Measurements from ENCODE around the gene REX1BD. TPM values are rescaled to one million over a fixed set of nuclear protein-coding genes. Genes with fewer than 3 reads are reported as not detected.

REX1BD gene
- total RNA-seq, 1 experiment from 2014 or later: 39.9 TPM

GRCh38 chr19:18574691-18575291, 13.8 kb upstream of the REX1BD start:
- H3K36me3 Mint-ChIP-seq (ENCODE audit: insufficient read depth, unreplicated experiment): peaks cover 59% of the 10 kb centered on the region

GRCh38 chr19:18576383-18576782, 12.2 kb upstream of the REX1BD start:
- Mint-ChIP-seq H3K27ac (ENCODE audit: unreplicated experiment) (no peak overlapping the region), H3K4me3 (ENCODE audit: low read depth, unreplicated experiment) (no peak overlapping the region), H3K27me3 (ENCODE audit: unreplicated experiment) (no peaks in the 10 kb centered on the region), H3K9me3 (ENCODE audit: low read depth, unreplicated experiment) (no peaks in the 10 kb centered on the region), H3K4me1 (ENCODE audit: low read depth, unreplicated experiment) (peaks cover 10% of the 10 kb centered on the region), H3K36me3 (ENCODE audit: insufficient read depth, unreplicated experiment) (peaks cover 49% of the 10 kb centered on the region)
- no peak for DNase-seq
- CTCF ChIA-PET: interaction anchor here (0.7 kb wide), 1 partner anchor 92 kb away, joined by 3 read pairs; no protein-coding TSS in a partner anchor
- TF ChIP-seq, protein P1, sequence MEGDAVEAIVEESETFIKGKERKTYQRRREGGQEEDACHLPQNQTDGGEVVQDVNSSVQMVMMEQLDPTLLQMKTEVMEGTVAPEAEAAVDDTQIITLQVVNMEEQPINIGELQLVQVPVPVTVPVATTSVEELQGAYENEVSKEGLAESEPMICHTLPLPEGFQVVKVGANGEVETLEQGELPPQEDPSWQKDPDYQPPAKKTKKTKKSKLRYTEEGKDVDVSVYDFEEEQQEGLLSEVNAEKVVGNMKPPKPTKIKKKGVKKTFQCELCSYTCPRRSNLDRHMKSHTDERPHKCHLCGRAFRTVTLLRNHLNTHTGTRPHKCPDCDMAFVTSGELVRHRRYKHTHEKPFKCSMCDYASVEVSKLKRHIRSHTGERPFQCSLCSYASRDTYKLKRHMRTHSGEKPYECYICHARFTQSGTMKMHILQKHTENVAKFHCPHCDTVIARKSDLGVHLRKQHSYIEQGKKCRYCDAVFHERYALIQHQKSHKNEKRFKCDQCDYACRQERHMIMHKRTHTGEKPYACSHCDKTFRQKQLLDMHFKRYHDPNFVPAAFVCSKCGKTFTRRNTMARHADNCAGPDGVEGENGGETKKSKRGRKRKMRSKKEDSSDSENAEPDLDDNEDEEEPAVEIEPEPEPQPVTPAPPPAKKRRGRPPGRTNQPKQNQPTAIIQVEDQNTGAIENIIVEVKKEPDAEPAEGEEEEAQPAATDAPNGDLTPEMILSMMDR (IDR thresholded peaks at IDR 0.05; ENCODE audit: unreplicated experiment): no peak
- no TSS peak for BruUV-seq (replicated peaks)
- intact Hi-C loops (cut with micrococcal nuclease; ENCODE audit: unreplicated experiment): loop anchor here (10.0 kb wide), 1 partner anchor 112 kb away; no protein-coding TSS in a partner anchor

More at GRCh38 chr19:18574691-18575291, 13.8 kb upstream of the REX1BD start:
- CTCF ChIA-PET: no interaction called here
- H3K9me3 Mint-ChIP-seq (ENCODE audit: low read depth, unreplicated experiment): no peaks in the 10 kb centered on the region
- no peak overlapping the region for H3K4me3 Mint-ChIP-seq (ENCODE audit: low read depth, unreplicated experiment)
- TF ChIP-seq, protein P1 (IDR thresholded peaks at IDR 0.05; ENCODE audit: unreplicated experiment): no peak
- peaks cover 10% of the 10 kb centered on the region for H3K4me1 Mint-ChIP-seq (ENCODE audit: low read depth, unreplicated experiment)
- H3K27ac Mint-ChIP-seq (ENCODE audit: unreplicated experiment): no peak overlapping the region
- intact Hi-C loops (cut with micrococcal nuclease; ENCODE audit: unreplicated experiment): loop anchor here (10.0 kb wide), 1 partner anchor 110 kb away; no protein-coding TSS in a partner anchor
- no TSS peak for BruUV-seq (replicated peaks)
- no peaks in the 10 kb centered on the region for H3K27me3 Mint-ChIP-seq (ENCODE audit: unreplicated experiment)
- no peak for DNase-seq

DNA sequence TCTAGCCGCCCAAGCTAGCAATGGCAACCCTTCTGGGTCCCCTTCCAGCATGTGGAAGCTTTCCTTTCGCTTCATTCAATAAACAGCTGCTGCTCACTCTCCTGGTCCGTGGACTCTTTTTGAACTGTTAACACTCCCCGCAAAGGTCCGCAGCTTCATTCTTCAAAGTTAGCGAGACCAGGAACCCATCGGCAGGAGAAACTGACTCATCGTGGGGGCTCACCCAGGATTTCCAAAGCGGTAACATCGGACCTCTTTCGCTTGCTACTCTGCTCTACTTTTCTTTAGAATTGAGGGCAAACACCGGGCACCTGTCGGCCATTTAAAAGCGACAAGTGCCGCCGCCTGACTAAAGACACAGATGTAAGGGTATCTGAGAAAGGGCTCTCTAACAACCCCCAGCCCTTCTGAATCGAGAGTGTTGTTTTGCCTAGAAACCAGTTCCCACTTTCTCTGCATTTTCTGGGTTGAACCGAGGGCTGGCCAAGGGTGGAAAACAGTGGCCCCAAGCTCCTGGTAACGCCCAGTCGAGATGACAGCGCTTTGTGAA, 11.2 kb upstream of the REX1BD start:
- no peaks in the 10 kb centered on the region for H3K27me3 Mint-ChIP-seq (ENCODE audit: unreplicated experiment)
- H3K4me1 Mint-ChIP-seq (ENCODE audit: low read depth, unreplicated experiment): peaks cover 7% of the 10 kb centered on the region
- H3K9me3 Mint-ChIP-seq (ENCODE audit: low read depth, unreplicated experiment): no peaks in the 10 kb centered on the region
- no TSS peak for BruUV-seq (replicated peaks)
- H3K4me3 Mint-ChIP-seq (ENCODE audit: low read depth, unreplicated experiment): no peak overlapping the region
- no peak overlapping the region for H3K27ac Mint-ChIP-seq (ENCODE audit: unreplicated experiment)
- peaks cover 39% of the 10 kb centered on the region for H3K36me3 Mint-ChIP-seq (ENCODE audit: insufficient read depth, unreplicated experiment)
- intact Hi-C loops (cut with micrococcal nuclease; ENCODE audit: unreplicated experiment): loop anchor here (10.0 kb wide), 1 partner anchor 113 kb away; no protein-coding TSS in a partner anchor
- CTCF ChIA-PET: no interaction called here
- TF ChIP-seq, protein P1 (IDR thresholded peaks at IDR 0.05; ENCODE audit: unreplicated experiment): no peak
- no peak for DNase-seq

DNA sequence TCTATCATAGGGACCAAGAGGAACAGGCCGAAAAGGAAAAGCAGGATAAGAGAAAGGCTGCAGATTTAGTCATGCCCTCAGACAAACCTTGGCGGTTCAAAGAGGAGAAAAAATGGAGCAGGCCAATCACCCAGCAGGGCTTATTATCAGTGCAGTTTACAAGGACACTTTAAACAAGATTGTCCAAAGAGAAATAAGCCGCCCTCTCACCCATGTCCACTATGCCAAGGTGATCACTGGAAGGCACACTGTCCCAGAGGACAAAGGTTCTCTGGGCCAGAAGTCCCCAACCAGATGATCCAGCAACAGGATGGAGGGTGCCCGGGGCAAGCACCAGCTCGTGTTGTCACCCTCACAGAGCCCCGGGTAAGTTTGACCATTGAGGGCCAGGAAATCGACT, 8.3 kb upstream of the REX1BD start:
- no TSS peak for BruUV-seq (replicated peaks)
- TF ChIP-seq, protein P1 (IDR thresholded peaks at IDR 0.05; ENCODE audit: unreplicated experiment): no peak
- Mint-ChIP-seq H3K36me3 (ENCODE audit: insufficient read depth, unreplicated experiment) (peaks cover 16% of the 10 kb centered on the region), H3K27me3 (ENCODE audit: unreplicated experiment) (no peaks in the 10 kb centered on the region), H3K9me3 (ENCODE audit: low read depth, unreplicated experiment) (no peaks in the 10 kb centered on the region), H3K4me3 (ENCODE audit: low read depth, unreplicated experiment) (no peak overlapping the region), H3K27ac (ENCODE audit: unreplicated experiment) (no peak overlapping the region), H3K4me1 (ENCODE audit: low read depth, unreplicated experiment) (no peaks in the 10 kb centered on the region)
- CTCF ChIA-PET: no interaction called here
- no peak for DNase-seq
- intact Hi-C loops (cut with micrococcal nuclease; ENCODE audit: unreplicated experiment): no loop called here

All from Calu3 (cell line).